GM19043 (cell line): ENCODE results near the gene NCK2.

Experiments used
- ATAC-seq: cut with Tn5 transposase; IDR thresholded peaks from one replicate; pipeline ENCODE4 v1.9.1; 2021; ENCODE audit warnings: low read depth; ENCODE audit not compliant: unreplicated experiment

Gene NCK2

GRCh38 chr2:105774781-105775337 is 30.1 kb downstream of the NCK2 start:
- ATAC-seq = no peak

- ATAC-seq = peak; percentile 56
Measured at GRCh38 chr2:105775809-105776559, 31.3 kb downstream of the NCK2 start.

- ATAC-seq = no peak
Measured at GRCh38 chr2:105776560-105776928, 31.8 kb downstream of the NCK2 start.

GRCh38 chr2:105777031-105777482 is 32.3 kb downstream of the NCK2 start:
- peak; percentile 4 for ATAC-seq

- ATAC-seq = no peak
Measured at GRCh38 chr2:105777506-105778055, 32.9 kb downstream of the NCK2 start.

- ATAC-seq = no peak
Measured at GRCh38 chr2:105778080-105778607, 33.4 kb downstream of the NCK2 start.

GRCh38 chr2:105779394-105779793 is 34.7 kb downstream of the NCK2 start:
- no peak for ATAC-seq

GRCh38 chr2:105780606-105781005 is 35.9 kb downstream of the NCK2 start:
- ATAC-seq = no peak

- no peak for ATAC-seq
Measured at GRCh38 chr2:105781274-105781978, 36.7 kb downstream of the NCK2 start.

- ATAC-seq = no peak
Measured at GRCh38 chr2:105782123-105782522, 37.4 kb downstream of the NCK2 start.

GRCh38 chr2:105782646-105783045 is 37.9 kb downstream of the NCK2 start:
- no peak for ATAC-seq

GRCh38 chr2:105783151-105783738 is 38.5 kb downstream of the NCK2 start:
- no peak for ATAC-seq

GRCh38 chr2:105783972-105784371 is 39.3 kb downstream of the NCK2 start:
- ATAC-seq = no peak

GRCh38 chr2:105784589-105784988 is 39.9 kb downstream of the NCK2 start:
- ATAC-seq = no peak

GRCh38 chr2:105785095-105785847 is 40.6 kb downstream of the NCK2 start:
- no peak for ATAC-seq

- no peak for ATAC-seq
Measured at GRCh38 chr2:105786231-105787230, 41.8 kb downstream of the NCK2 start.

- no peak for ATAC-seq
Measured at GRCh38 chr2:105787376-105788318, 42.9 kb downstream of the NCK2 start.
